Endodermal cell (in vitro differentiated cells): ENCODE results near the gene KIF18B. TPM values are rescaled to one million over a fixed set of nuclear protein-coding genes. Genes with fewer than 3 reads are reported as not detected.

ENCODE experiments used
- DNase-seq: peaks from one replicate; pipeline ENCODE4 v3.0.0-alpha.2; 2017
- H3K27ac ChIP-seq: 2 replicates; pipeline ENCODE4 v1.5.1; 2013; ENCODE audit warnings: mild to moderate bottlenecking, low read depth, low read length, moderate library complexity
- H3K27me3 ChIP-seq: 2 replicates; pipeline ENCODE4 v1.6.1; 2013; ENCODE audit warnings: mild to moderate bottlenecking, low read length, moderate library complexity; ENCODE audit not compliant: insufficient read depth, control insufficient read depth, poor library complexity, severe bottlenecking
- H3K36me3 ChIP-seq: 2 replicates; pipeline ENCODE4 v1.7.0; 2013; ENCODE audit warnings: mild to moderate bottlenecking, low read length, moderate library complexity; ENCODE audit not compliant: control insufficient read depth, insufficient read depth
- H3K4me1 ChIP-seq: one replicate; pipeline ENCODE4 v1.7.0; 2013; ENCODE audit warnings: low read length; ENCODE audit not compliant: control insufficient read depth, insufficient read depth
- H3K4me3 ChIP-seq: 2 replicates; pipeline ENCODE4 v1.5.1; 2013; ENCODE audit warnings: mild to moderate bottlenecking, low read length, moderate library complexity
- H3K9ac ChIP-seq: 2 replicates; pipeline ENCODE4 v1.6.1; 2013; ENCODE audit warnings: mild to moderate bottlenecking, low read length, moderate library complexity; ENCODE audit not compliant: poor library complexity, severe bottlenecking; ENCODE audit errors: extremely low read depth
- H3K9me3 ChIP-seq: 2 replicates; pipeline ENCODE4 v1.6.1; 2013; ENCODE audit warnings: mild to moderate bottlenecking, low read length, moderate library complexity; ENCODE audit not compliant: control insufficient read depth
- H3K27ac Mint-ChIP-seq: 2 replicates; pipeline ENCODE4 v1.8.0; 2020; ENCODE audit warnings: mixed read lengths
- H3K27me3 Mint-ChIP-seq: 2 replicates; pipeline ENCODE4 v1.8.0; 2021; ENCODE audit warnings: mild to moderate bottlenecking, mixed read lengths; ENCODE audit not compliant: insufficient read depth
- H3K36me3 Mint-ChIP-seq: 2 replicates; pipeline ENCODE4 v1.8.0; 2020; ENCODE audit warnings: low read depth, mixed read lengths
- H3K4me1 Mint-ChIP-seq: 2 replicates; pipeline ENCODE4 v1.8.0; 2020; ENCODE audit warnings: mixed read lengths
- H3K4me3 Mint-ChIP-seq: 2 replicates; pipeline ENCODE4 v1.8.0; 2020; ENCODE audit warnings: mild to moderate bottlenecking, moderate library complexity, mixed read lengths
- H3K9me3 Mint-ChIP-seq: 2 replicates; pipeline ENCODE4 v1.8.0; 2020; ENCODE audit warnings: mild to moderate bottlenecking, mixed read lengths
- WGBS, 2 experiments: methylation state at CpG; one replicate each; pipeline versions ENCODE4 v1.1.5 to v1.1.7; 2013; ENCODE audit warnings: missing lambda C conversion rate in 2 of 2, mixed read lengths in 1 of 2; ENCODE audit not compliant: insufficient coverage in 1 of 2, insufficient read length in 1 of 2; 5-methylcytosine and 5-hydroxymethylcytosine counted together
- total RNA-seq, 2 donors: library from RNA; stranded (reverse); fragmentation: NEBNext Ultra II Directional in 1 of 2; extraction: Animal tissue kit (Norgen Biotek cat#: 25700) in 1 of 2; gene quantifications; 2 replicates in 1 of 2; 3 replicates in 1 of 2; pipeline ENCODE4 v1.2.1, GENCODE V29; 2021
- TF ChIP-seq, protein P1 (sequence below): fragments of 200-600 bp; sonication (generic); conservative IDR thresholded peaks from 2 replicates; pipeline ENCODE4 v1.5.0; 2021; ENCODE audit warnings: antibody characterized with exemption, mild to moderate bottlenecking

Gene KIF18B
- total RNA-seq, 2 donors from 2014 or later: 43.5 to 64.7 TPM

GRCh38 chr17:44889003-44889402, 58.6 kb downstream of the KIF18B start:
- Mint-ChIP-seq H3K9me3 (no peaks in the 10 kb centered on the region), H3K27me3 (no peaks in the 10 kb centered on the region), H3K4me1 (no peaks in the 10 kb centered on the region), H3K27ac (no peak overlapping the region), H3K36me3 (peaks cover 43% of the 10 kb centered on the region), H3K4me3 (no peak overlapping the region)
- DNase-seq: no peak
- H3K9ac ChIP-seq: no peak overlapping the region
- no peak overlapping the region for H3K4me3 ChIP-seq
- no peaks in the 10 kb centered on the region for H3K27me3 ChIP-seq
- no peaks in the 10 kb centered on the region for H3K9me3 ChIP-seq
- no peaks in the 10 kb centered on the region for H3K4me1 ChIP-seq
- peaks cover 58% of the 10 kb centered on the region for H3K36me3 ChIP-seq
- H3K27ac ChIP-seq: no peak overlapping the region
- TF ChIP-seq, protein P1, sequence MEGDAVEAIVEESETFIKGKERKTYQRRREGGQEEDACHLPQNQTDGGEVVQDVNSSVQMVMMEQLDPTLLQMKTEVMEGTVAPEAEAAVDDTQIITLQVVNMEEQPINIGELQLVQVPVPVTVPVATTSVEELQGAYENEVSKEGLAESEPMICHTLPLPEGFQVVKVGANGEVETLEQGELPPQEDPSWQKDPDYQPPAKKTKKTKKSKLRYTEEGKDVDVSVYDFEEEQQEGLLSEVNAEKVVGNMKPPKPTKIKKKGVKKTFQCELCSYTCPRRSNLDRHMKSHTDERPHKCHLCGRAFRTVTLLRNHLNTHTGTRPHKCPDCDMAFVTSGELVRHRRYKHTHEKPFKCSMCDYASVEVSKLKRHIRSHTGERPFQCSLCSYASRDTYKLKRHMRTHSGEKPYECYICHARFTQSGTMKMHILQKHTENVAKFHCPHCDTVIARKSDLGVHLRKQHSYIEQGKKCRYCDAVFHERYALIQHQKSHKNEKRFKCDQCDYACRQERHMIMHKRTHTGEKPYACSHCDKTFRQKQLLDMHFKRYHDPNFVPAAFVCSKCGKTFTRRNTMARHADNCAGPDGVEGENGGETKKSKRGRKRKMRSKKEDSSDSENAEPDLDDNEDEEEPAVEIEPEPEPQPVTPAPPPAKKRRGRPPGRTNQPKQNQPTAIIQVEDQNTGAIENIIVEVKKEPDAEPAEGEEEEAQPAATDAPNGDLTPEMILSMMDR: no peak
- 96 to 98% methylated on average over 7 of the region's 7 CpGs for WGBS, 2 experiments

- 92 to 94% methylated on average over 10 of the region's 10 CpGs for WGBS, 2 experiments
- H3K4me3 ChIP-seq: no peak overlapping the region
- Mint-ChIP-seq H3K36me3 (peaks cover 43% of the 10 kb centered on the region), H3K27me3 (no peaks in the 10 kb centered on the region), H3K4me1 (no peaks in the 10 kb centered on the region), H3K9me3 (no peaks in the 10 kb centered on the region), H3K4me3 (no peak overlapping the region), H3K27ac (no peak overlapping the region)
- H3K27ac ChIP-seq: no peak overlapping the region
- peaks cover 61% of the 10 kb centered on the region for H3K36me3 ChIP-seq
- no peaks in the 10 kb centered on the region for H3K4me1 ChIP-seq
- DNase-seq: no peak
- no peaks in the 10 kb centered on the region for H3K9me3 ChIP-seq
- H3K27me3 ChIP-seq: no peaks in the 10 kb centered on the region
- no peak overlapping the region for H3K9ac ChIP-seq
- TF ChIP-seq, protein P1: no peak
Measured at GRCh38 chr17:44887971-44888954, 59.3 kb downstream of the KIF18B start.

GRCh38 chr17:44887016-44887415, 60.6 kb downstream of the KIF18B start:
- no peaks in the 10 kb centered on the region for H3K9me3 Mint-ChIP-seq

More at GRCh38 chr17:44887016-44887415, 60.6 kb downstream of the KIF18B start:
- Mint-ChIP-seq H3K36me3 (peaks cover 50% of the 10 kb centered on the region), H3K27me3 (no peaks in the 10 kb centered on the region), H3K4me3 (no peak overlapping the region), H3K27ac (no peak overlapping the region), H3K4me1 (no peaks in the 10 kb centered on the region)
- TF ChIP-seq, protein P1: no peak
- Histone ChIP-seq H3K27me3 (no peaks in the 10 kb centered on the region), H3K27ac (no peak overlapping the region), H3K4me3 (no peak overlapping the region), H3K36me3 (peaks cover 61% of the 10 kb centered on the region), H3K4me1 (no peaks in the 10 kb centered on the region), H3K9ac (no peak overlapping the region), H3K9me3 (no peaks in the 10 kb centered on the region)
- DNase-seq: no peak
- WGBS, 2 experiments: 92 to 100% methylated on average over 1 of the region's 1 CpG
